ENCODE results near the gene EDDM3A. TPM values are rescaled to one million over a fixed set of nuclear protein-coding genes. Genes with fewer than 3 reads are reported as not detected.

EDDM3A gene
- total RNA-seq, 1 experiment from 2014 or later = not detected

DNA sequence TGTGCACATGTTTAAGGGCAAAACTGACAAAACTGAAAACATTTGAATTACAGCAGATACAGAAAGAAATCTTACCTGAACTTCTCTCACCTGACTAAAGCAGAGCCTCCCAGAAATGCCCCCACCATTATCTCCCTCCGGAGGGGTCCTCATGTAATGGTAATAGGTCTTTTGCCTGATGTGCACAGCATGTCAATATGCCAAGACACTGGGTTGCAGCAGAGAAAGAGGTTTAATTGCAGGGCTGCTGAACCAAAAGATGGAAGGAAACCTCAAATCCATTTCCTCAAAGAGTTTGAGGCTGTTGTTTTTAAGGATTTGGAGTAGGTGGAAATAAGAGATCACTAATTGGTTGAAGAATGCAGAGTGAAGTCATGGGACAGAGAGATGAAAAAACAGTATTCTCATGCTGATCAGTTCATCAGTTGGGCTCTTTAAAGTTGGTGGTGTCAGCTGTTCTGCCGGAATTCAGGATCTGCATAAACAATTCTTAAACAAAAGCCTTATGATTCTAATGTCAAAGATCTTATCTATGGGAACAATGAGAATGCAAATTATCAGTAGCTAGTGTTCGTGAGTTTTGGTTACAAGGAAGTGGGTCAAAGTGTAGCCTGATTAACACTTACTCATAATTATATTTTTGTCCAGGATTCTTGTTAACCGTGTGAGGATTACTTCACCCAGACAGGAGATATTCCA lies 38.9 kb upstream of the EDDM3A start:
- H3F3A ChIP-seq (ENCODE audit: insufficient read depth, low read depth) = peaks cover 6% of the 10 kb centered on the region
- peak in 1 of 2 experiments; percentile 36 for DNase-seq
- no peaks in the 10 kb centered on the region for H3K36me3 ChIP-seq (ENCODE audit: low read depth)
- POLR2A ChIA-PET (ENCODE audit: unreplicated experiment) = interaction anchor here (0.6 to 0.7 kb wide), 2 partner anchors 93 to 112 kb away, joined by 3 to 4 read pairs; no protein-coding TSS in a partner anchor
- H4K20me1 ChIP-seq (ENCODE audit: insufficient read depth) = no peaks in the 10 kb centered on the region
- peak overlapping the region; percentile 59 for H3K4me2 ChIP-seq
- CTCF ChIA-PET = interaction anchor here (1.0 kb wide), 1 partner anchor 151 kb away, joined by 3 read pairs; no protein-coding TSS in a partner anchor
- no TSS peak for BruUV-seq (replicated peaks)
- H3K9me2 ChIP-seq (ENCODE audit: insufficient read depth) = no peaks in the 10 kb centered on the region
- H2AFZ ChIP-seq = no peak overlapping the region
- H3K27ac ChIP-seq = peak overlapping the region; percentile 87
- no peaks in the 10 kb centered on the region for H3K9me3 ChIP-seq (ENCODE audit: insufficient read depth, low read depth)
- TF ChIP-seq CTCF (conservative IDR thresholded peaks at IDR 0.05) (no peak), EZH2 (IDR thresholded peaks at IDR 0.05; ENCODE audit: low read depth) (no peak)
- intact Hi-C loops (cut with micrococcal nuclease; ENCODE audit: unreplicated experiment) = loop anchor here (1.0 to 5.0 kb wide), 3 partner anchors 35 to 94 kb away; no protein-coding TSS in a partner anchor
- no peak overlapping the region for H3K4me3 ChIP-seq
- no peaks in the 10 kb centered on the region for H3K27me3 ChIP-seq (ENCODE audit: insufficient read depth, low read depth)
- no peaks in the 10 kb centered on the region for H3K79me2 ChIP-seq (ENCODE audit: low read depth)
- 0 out of 2 replicates have a peak, but pooled peaks cover 10% of the 10 kb centered on the region for H3K4me1 ChIP-seq (replicated peaks; ENCODE audit: insufficient read depth)

- TF ChIP-seq EZH2 (IDR thresholded peaks at IDR 0.05; ENCODE audit: low read depth) (no peak), CTCF (conservative IDR thresholded peaks at IDR 0.05) (no peak)
- ChIA-PET POLR2A (ENCODE audit: unreplicated experiment) (interaction anchor here (0.6 to 0.9 kb wide), 5 partner anchors 12 to 252 kb away, joined by 3 to 10 read pairs (median 4); no protein-coding TSS in a partner anchor), CTCF (interaction anchor here (0.5 to 1.0 kb wide), 2 partner anchors 43 to 150 kb away, joined by 3 read pairs; no protein-coding TSS in a partner anchor)
- no peaks in the 10 kb centered on the region for H3K36me3 ChIP-seq (ENCODE audit: low read depth)
- H3K79me2 ChIP-seq (ENCODE audit: low read depth) = no peaks in the 10 kb centered on the region
- no peaks in the 10 kb centered on the region for H3K9me3 ChIP-seq (ENCODE audit: insufficient read depth, low read depth)
- H3K9me2 ChIP-seq (ENCODE audit: insufficient read depth) = no peaks in the 10 kb centered on the region
- no peaks in the 10 kb centered on the region for H3K27me3 ChIP-seq (ENCODE audit: insufficient read depth, low read depth)
- H3F3A ChIP-seq (ENCODE audit: insufficient read depth, low read depth) = peaks cover 6% of the 10 kb centered on the region
- H4K20me1 ChIP-seq (ENCODE audit: insufficient read depth) = no peaks in the 10 kb centered on the region
- no peak overlapping the region for H3K4me3 ChIP-seq
- no peak overlapping the region for H2AFZ ChIP-seq
- H3K4me2 ChIP-seq = peak overlapping the region; percentile 59
- H3K4me1 ChIP-seq (replicated peaks; ENCODE audit: insufficient read depth) = 0 out of 2 replicates have a peak, but pooled peaks cover 10% of the 10 kb centered on the region
- no TSS peak for BruUV-seq (replicated peaks)
- intact Hi-C loops (cut with micrococcal nuclease; ENCODE audit: unreplicated experiment) = loop anchor here (1.0 to 5.0 kb wide), 3 partner anchors 35 to 93 kb away; no protein-coding TSS in a partner anchor
- peak; percentile 43 to 87 for DNase-seq
- peak overlapping the region; percentile 87 for H3K27ac ChIP-seq
These were observed 38.1 kb upstream of the EDDM3A start for GRCh38 chr14:20707622-20708021.

GRCh38 chr14:20711261-20711660 lies 34.4 kb upstream of the EDDM3A start:
- no TSS peak for BruUV-seq (replicated peaks)
- H2AFZ ChIP-seq = no peak overlapping the region
- POLR2A ChIA-PET (ENCODE audit: unreplicated experiment) = no interaction called here
- no peaks in the 10 kb centered on the region for H4K20me1 ChIP-seq (ENCODE audit: insufficient read depth)
- CTCF ChIA-PET = no interaction called here
- intact Hi-C loops (cut with micrococcal nuclease; ENCODE audit: unreplicated experiment) = no loop called here
- H3K4me3 ChIP-seq = no peak overlapping the region
- no peak overlapping the region for H3K4me2 ChIP-seq
- no peak for DNase-seq
- H3K27me3 ChIP-seq (ENCODE audit: insufficient read depth, low read depth) = no peaks in the 10 kb centered on the region
- 0 out of 2 replicates have a peak, but pooled peaks cover 10% of the 10 kb centered on the region for H3K4me1 ChIP-seq (replicated peaks; ENCODE audit: insufficient read depth)
- no peak for TF ChIP-seq CTCF (conservative IDR thresholded peaks at IDR 0.05)
- H3K9me3 ChIP-seq (ENCODE audit: insufficient read depth, low read depth) = no peaks in the 10 kb centered on the region
- H3F3A ChIP-seq (ENCODE audit: insufficient read depth, low read depth) = peaks cover 6% of the 10 kb centered on the region
- no peaks in the 10 kb centered on the region for H3K79me2 ChIP-seq (ENCODE audit: low read depth)
- H3K36me3 ChIP-seq (ENCODE audit: low read depth) = no peaks in the 10 kb centered on the region
- H3K27ac ChIP-seq = no peak overlapping the region
- H3K9me2 ChIP-seq (ENCODE audit: insufficient read depth) = no peaks in the 10 kb centered on the region

All from PC-9 (cell line).